ENCODE results near the gene SCD5.

- TF ChIP-seq POLR2A (IDR thresholded peaks at IDR 0.05) = no peak
- TF ChIP-seq, protein P1, sequence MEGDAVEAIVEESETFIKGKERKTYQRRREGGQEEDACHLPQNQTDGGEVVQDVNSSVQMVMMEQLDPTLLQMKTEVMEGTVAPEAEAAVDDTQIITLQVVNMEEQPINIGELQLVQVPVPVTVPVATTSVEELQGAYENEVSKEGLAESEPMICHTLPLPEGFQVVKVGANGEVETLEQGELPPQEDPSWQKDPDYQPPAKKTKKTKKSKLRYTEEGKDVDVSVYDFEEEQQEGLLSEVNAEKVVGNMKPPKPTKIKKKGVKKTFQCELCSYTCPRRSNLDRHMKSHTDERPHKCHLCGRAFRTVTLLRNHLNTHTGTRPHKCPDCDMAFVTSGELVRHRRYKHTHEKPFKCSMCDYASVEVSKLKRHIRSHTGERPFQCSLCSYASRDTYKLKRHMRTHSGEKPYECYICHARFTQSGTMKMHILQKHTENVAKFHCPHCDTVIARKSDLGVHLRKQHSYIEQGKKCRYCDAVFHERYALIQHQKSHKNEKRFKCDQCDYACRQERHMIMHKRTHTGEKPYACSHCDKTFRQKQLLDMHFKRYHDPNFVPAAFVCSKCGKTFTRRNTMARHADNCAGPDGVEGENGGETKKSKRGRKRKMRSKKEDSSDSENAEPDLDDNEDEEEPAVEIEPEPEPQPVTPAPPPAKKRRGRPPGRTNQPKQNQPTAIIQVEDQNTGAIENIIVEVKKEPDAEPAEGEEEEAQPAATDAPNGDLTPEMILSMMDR (IDR thresholded peaks at IDR 0.05) = no peak
- TF ChIP-seq EP300 (IDR thresholded peaks at IDR 0.05) = no peak
Observed at GRCh38 chr4:82667761-82668480, 130.7 kb downstream of the SCD5 start.

Measured in tibial nerve (tissue), 4 donors.